H4 (cell line): Measurements from ENCODE around the gene NOS1. TPM values are rescaled to one million over a fixed set of nuclear protein-coding genes. Genes with fewer than 3 reads are reported as not detected.

Experiments
- DNase-seq: peaks from one replicate; pipeline ENCODE4 v3.0.0-alpha.2; 2015; ENCODE audit warnings: low spot score
- total RNA-seq: library from RNA; depleted of rRNA; stranded (reverse); fragments of >200 nt; shearing (Covaris generic); gene quantifications from 2 replicates; pipeline ENCODE4 v1.2.3, GENCODE V29; 2014; rRNA removed

The NOS1 gene
- total RNA-seq, 1 experiment from 2014 or later: not detected

DNA sequence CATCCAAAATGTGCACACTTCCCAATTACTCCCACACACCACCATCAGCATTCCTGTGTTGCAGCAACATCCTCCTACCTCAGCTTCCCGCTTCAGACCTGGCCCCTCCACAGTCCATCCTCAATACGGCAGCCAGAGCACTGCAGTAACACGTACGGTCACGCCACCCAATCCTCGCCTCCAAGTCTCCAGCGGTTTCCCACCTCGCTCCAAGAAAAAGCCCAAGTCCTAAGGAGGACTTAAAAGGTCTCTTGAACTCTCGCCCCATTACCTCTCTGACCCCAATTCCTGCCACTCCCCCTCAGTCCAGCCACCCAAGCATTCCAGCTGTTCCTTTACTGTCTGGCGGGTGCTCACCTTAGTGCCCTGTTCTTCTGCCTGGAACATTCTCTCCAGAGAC lies 183.1 kb downstream of the NOS1 start:
- DNase-seq: no peak

GRCh38 chr12:117172168-117172567 lies 189.3 kb downstream of the NOS1 start:
- DNase-seq: no peak

GRCh38 chr12:117171499-117172162 lies 189.8 kb downstream of the NOS1 start:
- no peak for DNase-seq

GRCh38 chr12:117169548-117169947 lies 191.9 kb downstream of the NOS1 start:
- DNase-seq: no peak

- DNase-seq: no peak
These were observed 192.4 kb downstream of the NOS1 start for GRCh38 chr12:117168976-117169375.

DNA sequence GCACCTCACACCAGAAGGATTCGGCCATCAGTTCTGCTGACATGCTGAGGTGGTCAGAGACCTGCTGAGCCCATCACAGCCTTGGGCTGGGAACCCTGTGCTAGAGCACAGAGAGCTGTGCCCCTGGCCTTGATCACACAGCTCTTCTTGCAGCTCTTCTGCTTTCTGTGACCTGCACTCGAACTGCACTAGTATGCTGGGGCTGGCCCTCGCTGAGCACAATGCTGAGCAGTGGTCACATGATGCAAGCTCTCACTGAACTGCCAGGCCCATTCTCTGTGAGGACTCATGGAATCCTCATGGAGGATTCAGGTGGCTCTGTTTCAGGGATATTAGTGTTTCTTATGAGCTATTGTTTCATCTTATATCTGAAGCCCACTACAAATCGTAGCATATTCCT lies 193.7 kb downstream of the NOS1 start:
- DNase-seq: no peak

GRCh38 chr12:117166107-117166506 lies 195.3 kb downstream of the NOS1 start:
- DNase-seq: no peak

DNA sequence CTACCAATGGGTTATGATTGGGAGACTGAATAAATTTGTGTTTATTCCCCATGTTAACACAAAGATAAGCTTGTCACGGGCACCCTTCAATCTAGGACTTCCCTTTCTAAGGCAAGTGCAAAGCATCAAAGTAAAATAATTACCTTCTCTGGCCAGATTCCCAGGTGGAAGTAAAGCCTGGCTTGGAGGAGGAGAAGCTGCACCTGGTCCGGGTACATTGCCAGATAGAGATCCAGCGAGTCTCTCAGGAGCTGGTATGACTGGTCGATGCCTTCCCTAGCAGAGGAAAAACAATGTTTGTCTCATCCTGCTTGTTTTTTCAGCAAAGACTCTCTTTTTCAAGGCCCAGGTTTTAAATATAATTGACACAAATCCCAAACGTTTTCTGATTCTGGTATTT lies 196.1 kb downstream of the NOS1 start:
- no peak for DNase-seq

GRCh38 chr12:117162633-117163032 lies 198.8 kb downstream of the NOS1 start:
- DNase-seq: no peak

- DNase-seq: no peak
These were observed 199.3 kb downstream of the NOS1 start for GRCh38 chr12:117162167-117162539.

DNA sequence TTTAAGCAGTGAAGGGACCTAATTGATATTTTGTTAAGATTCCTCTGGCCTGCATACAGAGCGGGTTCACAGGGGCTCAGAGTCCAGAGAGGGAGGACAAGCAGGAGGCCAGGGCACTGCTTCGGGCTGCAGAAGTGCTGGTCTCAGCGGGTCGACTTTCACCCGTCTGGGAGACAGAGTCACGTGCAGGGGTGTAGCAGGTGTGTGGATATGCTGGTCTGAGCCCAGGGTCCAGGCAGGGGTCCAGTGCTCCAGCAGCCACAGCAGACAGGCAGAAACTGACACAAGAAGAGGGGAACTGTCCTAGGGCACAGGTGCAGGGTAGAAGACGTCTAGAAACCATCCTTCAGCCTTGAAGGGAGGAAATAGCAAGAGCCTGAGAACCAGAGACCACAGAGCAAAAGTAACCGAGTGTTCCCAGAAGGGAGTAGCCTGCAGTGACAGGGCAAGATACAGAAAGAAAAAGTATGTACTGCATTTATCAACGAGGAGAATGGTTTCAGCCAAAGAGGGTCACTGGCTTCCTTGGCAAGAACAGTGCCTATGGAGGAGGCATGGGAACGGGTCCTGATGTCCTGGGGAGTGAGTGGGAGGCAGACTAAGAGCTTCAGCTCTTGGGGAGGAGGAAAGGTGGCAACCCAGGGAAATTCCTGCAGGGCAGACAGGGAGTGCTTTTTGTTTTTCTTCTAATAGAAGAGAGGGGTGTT lies 199.8 kb downstream of the NOS1 start:
- no peak for DNase-seq

DNA sequence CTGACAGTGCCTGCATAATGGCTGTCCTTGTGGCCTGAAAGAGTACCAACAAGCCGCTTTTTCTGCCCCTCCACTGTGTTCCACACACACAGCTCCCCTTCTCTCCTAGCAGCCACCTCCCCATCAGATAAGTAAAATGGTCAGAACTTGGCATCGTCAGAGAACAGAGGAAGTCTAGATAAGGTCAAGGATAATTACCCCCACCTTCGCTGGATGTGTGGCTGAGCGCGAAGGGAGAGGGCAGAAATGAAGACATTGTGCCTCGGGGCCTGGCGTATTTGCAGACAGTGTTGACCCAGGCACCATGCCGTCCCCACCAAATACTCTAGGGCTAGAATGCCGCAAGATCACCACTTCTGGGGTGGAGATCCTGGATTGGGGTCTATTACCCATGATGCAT lies 201.8 kb downstream of the NOS1 start:
- no peak for DNase-seq

- DNase-seq: no peak
These were observed 202.4 kb downstream of the NOS1 start for GRCh38 chr12:117158911-117159553.

Other genes starting within 250 kb of the NOS1 start
- 33.7 and 38.3 TPM in 2 replicates for gene FBXO21, start 171.2 kb downstream of the NOS1 start, total RNA-seq